ENCODE measurements around the gene C10orf95. TPM values are rescaled to one million over a fixed set of nuclear protein-coding genes. Genes with fewer than 3 reads are reported as not detected.
A peak's percentile ranks its signal among the peaks of the same experiment; 100 is the strongest.

C10orf95 gene
- total RNA-seq, 1 donor from 2014 or later: 0.20 TPM

DNA sequence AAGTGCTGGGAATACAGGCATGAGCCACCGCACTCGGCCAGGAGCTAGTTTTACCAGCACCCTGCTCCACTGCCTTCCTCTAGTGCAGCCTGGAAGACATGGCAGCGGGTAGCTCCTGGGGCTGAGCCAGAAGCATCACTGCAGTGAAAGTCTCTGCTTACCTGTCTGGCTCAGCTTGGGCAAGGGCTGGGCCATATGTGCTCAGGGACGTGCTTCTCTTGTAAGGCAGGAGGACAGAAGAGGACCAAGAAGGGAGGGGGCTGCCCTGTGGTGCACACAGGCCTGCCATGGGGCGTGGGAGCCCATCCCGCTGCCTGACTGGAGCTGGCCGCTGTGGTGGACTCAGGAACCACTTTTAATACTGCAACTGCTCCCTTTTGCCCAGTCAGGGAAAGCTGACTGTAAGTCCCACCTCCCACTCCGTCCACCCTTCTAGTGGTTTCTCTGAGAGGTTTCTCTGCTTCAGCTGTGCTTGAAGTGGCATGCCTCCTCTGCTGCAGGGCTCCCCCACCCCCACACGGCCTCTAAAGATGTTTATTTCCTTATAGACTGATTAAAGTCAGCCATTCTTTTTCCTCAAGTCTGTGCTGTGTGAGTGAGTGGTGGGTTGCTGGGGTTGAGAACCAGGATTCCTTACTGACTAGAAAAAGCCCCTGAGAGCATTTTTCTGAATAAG lies 25.3 kb upstream of the C10orf95 start:
- peaks cover 9% of the 10 kb centered on the region for H3K36me3 Mint-ChIP-seq (ENCODE audit: low read depth, unreplicated experiment)
- H3K27me3 Mint-ChIP-seq (ENCODE audit: low read depth, unreplicated experiment): no peaks in the 10 kb centered on the region
- TF ChIP-seq CTCF (IDR thresholded peaks at IDR 0.05; ENCODE audit: insufficient read depth, low read depth, low read length) (no peak), EZH2 (IDR thresholded peaks at IDR 0.05; ENCODE audit: insufficient read depth, low read length) (no peak)
- FAIRE-seq (no peak), DNase-seq (ENCODE audit: low read depth) (no peak)
- H3K4me1 ChIP-seq (ENCODE audit: insufficient read depth, low read length): no peaks in the 10 kb centered on the region
- H3K79me2 ChIP-seq (ENCODE audit: insufficient read depth, low read length): no peaks in the 10 kb centered on the region
- H3K4me1 Mint-ChIP-seq (ENCODE audit: low read depth, unreplicated experiment): peaks cover 7% of the 10 kb centered on the region
- H3K4me3 Mint-ChIP-seq (ENCODE audit: unreplicated experiment): no peak overlapping the region
- H2AFZ ChIP-seq (ENCODE audit: low read depth, low read length): no peak overlapping the region
- H3K36me3 ChIP-seq (ENCODE audit: insufficient read depth, low read length): peaks cover 13% of the 10 kb centered on the region
- no peak overlapping the region for H3K27ac Mint-ChIP-seq (ENCODE audit: unreplicated experiment)
- H3K27ac ChIP-seq (ENCODE audit: low read depth, low read length): no peak overlapping the region
- H3K9me3 Mint-ChIP-seq (ENCODE audit: unreplicated experiment): no peaks in the 10 kb centered on the region
- peaks cover 24% of the 10 kb centered on the region for H4K20me1 ChIP-seq (ENCODE audit: insufficient read depth, low read length)
- no peaks in the 10 kb centered on the region for H3K9me3 ChIP-seq (ENCODE audit: insufficient read depth, low read depth, low read length)
- no peak overlapping the region for H3K4me3 ChIP-seq (ENCODE audit: insufficient read depth, low read depth, low read length)
- no peaks in the 10 kb centered on the region for H3K27me3 ChIP-seq (ENCODE audit: insufficient read depth, low read length)
- no peak overlapping the region for H3K4me2 ChIP-seq (ENCODE audit: low read length)
- H3K9ac ChIP-seq (ENCODE audit: low read length): no peak overlapping the region

DNA sequence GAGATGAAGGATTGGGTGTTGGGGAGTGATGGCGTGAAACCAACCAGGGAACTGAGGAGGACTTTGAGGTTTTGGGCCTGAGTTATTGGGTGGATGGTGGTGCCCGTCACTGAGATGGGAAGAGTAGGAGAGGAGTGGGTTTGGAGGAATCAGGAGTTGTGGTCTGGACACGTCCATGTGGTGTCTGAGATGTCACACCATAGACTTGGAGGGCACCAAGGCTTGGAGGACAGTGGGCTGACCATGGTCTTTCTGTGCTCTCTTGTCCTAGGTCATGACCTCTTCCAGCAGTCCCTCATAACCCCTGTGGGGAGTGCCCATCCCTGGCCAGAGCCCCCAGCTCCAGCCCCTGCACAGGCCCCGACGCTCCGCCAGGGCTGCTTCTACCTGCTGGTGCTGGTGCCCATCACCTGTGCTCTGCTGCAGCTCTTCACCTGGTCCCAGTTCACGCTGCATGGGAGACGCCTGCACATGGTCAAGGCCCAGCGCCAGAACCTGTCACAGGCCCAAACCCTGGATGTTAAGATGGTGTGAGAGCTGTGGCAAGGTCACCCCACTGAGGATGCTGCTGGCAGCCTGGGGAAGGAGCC lies 24.2 kb upstream of the C10orf95 start:
- DNase-seq (ENCODE audit: low read depth) (no peak), FAIRE-seq (no peak)
- no peaks in the 10 kb centered on the region for H3K27me3 ChIP-seq (ENCODE audit: insufficient read depth, low read length)
- peaks cover 7% of the 10 kb centered on the region for H3K36me3 ChIP-seq (ENCODE audit: insufficient read depth, low read length)
- no peak overlapping the region for H3K27ac ChIP-seq (ENCODE audit: low read depth, low read length)
- TF ChIP-seq CTCF (IDR thresholded peaks at IDR 0.05; ENCODE audit: insufficient read depth, low read depth, low read length): no peak
- TF ChIP-seq EZH2 (IDR thresholded peaks at IDR 0.05; ENCODE audit: insufficient read depth, low read length): no peak
- no peak overlapping the region for H3K4me3 ChIP-seq (ENCODE audit: insufficient read depth, low read depth, low read length)
- H3K27ac Mint-ChIP-seq (ENCODE audit: unreplicated experiment): peak overlapping the region; percentile 30
- no peaks in the 10 kb centered on the region for H3K9me3 Mint-ChIP-seq (ENCODE audit: unreplicated experiment)
- no peaks in the 10 kb centered on the region for H3K79me2 ChIP-seq (ENCODE audit: insufficient read depth, low read length)
- H3K9ac ChIP-seq (ENCODE audit: low read length): no peak overlapping the region
- H3K4me1 ChIP-seq (ENCODE audit: insufficient read depth, low read length): no peaks in the 10 kb centered on the region
- peaks cover 4% of the 10 kb centered on the region for H3K36me3 Mint-ChIP-seq (ENCODE audit: low read depth, unreplicated experiment)
- no peak overlapping the region for H3K4me2 ChIP-seq (ENCODE audit: low read length)
- peaks cover 17% of the 10 kb centered on the region for H4K20me1 ChIP-seq (ENCODE audit: insufficient read depth, low read length)
- H3K27me3 Mint-ChIP-seq (ENCODE audit: low read depth, unreplicated experiment): peaks cover 3% of the 10 kb centered on the region
- no peak overlapping the region for H3K4me3 Mint-ChIP-seq (ENCODE audit: unreplicated experiment)
- no peak overlapping the region for H2AFZ ChIP-seq (ENCODE audit: low read depth, low read length)
- H3K4me1 Mint-ChIP-seq (ENCODE audit: low read depth, unreplicated experiment): peaks cover 7% of the 10 kb centered on the region
- H3K9me3 ChIP-seq (ENCODE audit: insufficient read depth, low read depth, low read length): no peaks in the 10 kb centered on the region
